Karpas-422 (cell line): ENCODE measurements around the gene ZNF384. TPM values are rescaled to one million over a fixed set of nuclear protein-coding genes. Genes with fewer than 3 reads are reported as not detected.
A peak's percentile ranks its signal among the peaks of the same experiment; 100 is the strongest.

Source experiments
- DNase-seq: peaks from one replicate; pipeline ENCODE4 v3.0.0-alpha.2; 2015
- H2AFZ ChIP-seq: fragments of 200-600 bp; sonication (generic); 2 replicates; pipeline ENCODE4 v1.6.1; 2014; ENCODE audit warnings: antibody characterized with exemption, low read length, mixed read lengths
- H3K27ac ChIP-seq: fragments of 200-600 bp; sonication (generic); 2 replicates; pipeline ENCODE4 v1.5.1; 2014; ENCODE audit warnings: mild to moderate bottlenecking, low read length, moderate library complexity
- H3K27me3 ChIP-seq: fragments of 200-600 bp; sonication (generic); 2 replicates; pipeline ENCODE4 v1.6.1; 2014; ENCODE audit warnings: low read length, mixed read lengths
- H3K36me3 ChIP-seq: fragments of 200-600 bp; sonication (generic); 2 replicates; pipeline ENCODE4 v1.6.1; 2014; ENCODE audit warnings: low read length, mixed read lengths; ENCODE audit not compliant: insufficient read depth
- H3K4me1 ChIP-seq: fragments of 200-600 bp; sonication (generic); 2 replicates; pipeline ENCODE4 v1.6.1; 2014; ENCODE audit warnings: mild to moderate bottlenecking, low read length, mixed read lengths
- H3K4me2 ChIP-seq: fragments of 200-600 bp; sonication (generic); 2 replicates; pipeline ENCODE4 v1.6.1; 2014; ENCODE audit warnings: low read length, low read depth, mild to moderate bottlenecking; ENCODE audit not compliant: poor library complexity, severe bottlenecking
- H3K4me3 ChIP-seq: fragments of 200-600 bp; sonication (generic); 2 replicates; pipeline ENCODE4 v1.5.1; 2014; ENCODE audit warnings: mild to moderate bottlenecking, antibody characterized with exemption, low read length, mixed read lengths
- H3K79me2 ChIP-seq: fragments of 200-600 bp; sonication (generic); 2 replicates; pipeline ENCODE4 v1.6.1; 2014; ENCODE audit warnings: mild to moderate bottlenecking, low read length, mixed read lengths
- H3K9ac ChIP-seq: fragments of 200-600 bp; sonication (generic); 2 replicates; pipeline ENCODE4 v1.6.0; 2014; ENCODE audit warnings: low read length
- H3K9me2 ChIP-seq: fragments of 200-600 bp; sonication (generic), shearing (Covaris generic); replicated peaks from 2 replicates; pipeline ENCODE4 v1.6.0; 2014; ENCODE audit warnings: mild to moderate bottlenecking, low read length, moderate library complexity; ENCODE audit not compliant: insufficient read depth
- H3K9me3 ChIP-seq: fragments of 300-700, 200-600 bp; sonication (generic); 2 replicates; pipeline ENCODE4 v1.6.1; 2014; ENCODE audit warnings: low read length, mixed read lengths
- H4K20me1 ChIP-seq: fragments of 200-600 bp; sonication (generic); 2 replicates; pipeline ENCODE4 v1.6.1; 2014; ENCODE audit warnings: mild to moderate bottlenecking, antibody characterized with exemption, low read length, low read depth; ENCODE audit not compliant: insufficient read depth
- total RNA-seq: library from RNA; depleted of rRNA; stranded (reverse); fragments of >200 nt; shearing (Covaris generic); gene quantifications from 2 replicates; pipeline ENCODE4 v1.2.3, GENCODE V29; 2014; ENCODE audit warnings: low replicate concordance

The ZNF384 gene
- total RNA-seq, 1 experiment from 2014 or later: 35.5 TPM

- Histone ChIP-seq H3K4me3 (no peak overlapping the region), H2AFZ (no peak overlapping the region), H3K4me1 (peaks cover 25% of the 10 kb centered on the region), H3K27me3 (no peaks in the 10 kb centered on the region), H3K27ac (no peak overlapping the region), H3K9me2 (no peaks in the 10 kb centered on the region), H3K9ac (no peak overlapping the region), H3K9me3 (no peaks in the 10 kb centered on the region), H3K36me3 (no peaks in the 10 kb centered on the region), H4K20me1 (no peaks in the 10 kb centered on the region), H3K79me2 (no peaks in the 10 kb centered on the region), H3K4me2 (no peak overlapping the region)
- peak; percentile 28 for DNase-seq
Observed at GRCh38 chr12:6701078-6701768, 12.0 kb upstream of the ZNF384 start.

- Histone ChIP-seq H3K4me2 (no peak within 1 kb of the TSS), H3K9me2 (no peaks in the 10 kb centered on the region), H3K4me3 (no peak within 1 kb of the TSS), H3K36me3 (no peaks in the 10 kb centered on the region), H3K27ac (no peak within 1 kb of the TSS), H3K9ac (no peak within 1 kb of the TSS), H3K79me2 (no peaks in the 10 kb centered on the region), H2AFZ (no peak within 1 kb of the TSS), H3K4me1 (peaks cover 30% of the 10 kb centered on the region), H4K20me1 (no peaks in the 10 kb centered on the region), H3K27me3 (no peaks in the 10 kb centered on the region), H3K9me3 (no peaks in the 10 kb centered on the region)
- peak; percentile 41 for DNase-seq
Observed at GRCh38 chr12:6700646-6701051, 11.5 kb upstream of the ZNF384 start, which contains the start of gene PIANP. PIANP (minus strand) TSS chr12:6700815; CDS start chr12:6698061, 2,754 bp downstream.

GRCh38 chr12:6699989-6700645 is 10.9 kb upstream of the ZNF384 start:
- Histone ChIP-seq H3K4me3 (no peak overlapping the region), H3K4me1 (peaks cover 36% of the 10 kb centered on the region), H3K27ac (no peak overlapping the region), H3K9ac (no peak overlapping the region), H3K4me2 (no peak overlapping the region), H2AFZ (no peak overlapping the region), H3K9me3 (no peaks in the 10 kb centered on the region), H3K27me3 (no peaks in the 10 kb centered on the region), H3K36me3 (no peaks in the 10 kb centered on the region), H4K20me1 (no peaks in the 10 kb centered on the region), H3K79me2 (no peaks in the 10 kb centered on the region), H3K9me2 (no peaks in the 10 kb centered on the region)
- peak; percentile 12 for DNase-seq

- peak; percentile 36 for DNase-seq
- Histone ChIP-seq H2AFZ (no peak overlapping the region), H3K27ac (no peak overlapping the region), H3K79me2 (no peaks in the 10 kb centered on the region), H3K9me2 (no peaks in the 10 kb centered on the region), H4K20me1 (no peaks in the 10 kb centered on the region), H3K36me3 (no peaks in the 10 kb centered on the region), H3K9me3 (no peaks in the 10 kb centered on the region), H3K4me2 (no peak overlapping the region), H3K9ac (no peak overlapping the region), H3K4me1 (peaks cover 43% of the 10 kb centered on the region), H3K27me3 (no peaks in the 10 kb centered on the region), H3K4me3 (no peak overlapping the region)
Observed at GRCh38 chr12:6699259-6699988, 10.2 kb upstream of the ZNF384 start.

- Histone ChIP-seq H3K27ac (no peak overlapping the region), H4K20me1 (no peaks in the 10 kb centered on the region), H3K9me3 (no peaks in the 10 kb centered on the region), H3K79me2 (no peaks in the 10 kb centered on the region), H3K36me3 (no peaks in the 10 kb centered on the region), H3K9ac (peak overlapping the region; percentile 28; the same call in 1 of the 2 replicates), H3K4me2 (no peak overlapping the region), H3K4me1 (peaks cover 42% of the 10 kb centered on the region), H3K9me2 (no peaks in the 10 kb centered on the region), H3K4me3 (no peak overlapping the region), H3K27me3 (no peaks in the 10 kb centered on the region), H2AFZ (peak overlapping the region; percentile 2; the same call in 1 of the 2 replicates)
- DNase-seq: peak; percentile 49
Observed at GRCh38 chr12:6698352-6699046, 9.3 kb upstream of the ZNF384 start.

GRCh38 chr12:6697584-6698351 is 8.6 kb upstream of the ZNF384 start:
- Histone ChIP-seq H3K4me2 (peak overlapping the region; percentile 52), H3K36me3 (no peaks in the 10 kb centered on the region), H3K9me2 (no peaks in the 10 kb centered on the region), H3K27ac (no peak overlapping the region; the same call in 1 of the 2 replicates), H3K4me3 (no peak overlapping the region), H2AFZ (peak overlapping the region; percentile 2; the same call in 1 of the 2 replicates), H4K20me1 (no peaks in the 10 kb centered on the region), H3K79me2 (no peaks in the 10 kb centered on the region), H3K27me3 (no peaks in the 10 kb centered on the region), H3K4me1 (peaks cover 42% of the 10 kb centered on the region), H3K9ac (peak overlapping the region; percentile 48; the same call in 1 of the 2 replicates), H3K9me3 (no peaks in the 10 kb centered on the region)
- DNase-seq: peak; percentile 73

- H3K79me2 ChIP-seq: no peaks in the 10 kb centered on the region
- no peaks in the 10 kb centered on the region for H4K20me1 ChIP-seq
- H3K36me3 ChIP-seq: no peaks in the 10 kb centered on the region
- peak overlapping the region; percentile 48 for H3K9ac ChIP-seq
- H3K9me2 ChIP-seq: no peaks in the 10 kb centered on the region
- no peak overlapping the region for H2AFZ ChIP-seq
- peak overlapping the region; percentile 26; the same call in 1 of the 2 replicates for H3K4me3 ChIP-seq
- no peaks in the 10 kb centered on the region for H3K9me3 ChIP-seq
- peak; percentile 90 for DNase-seq
- peak overlapping the region; percentile 78 for H3K27ac ChIP-seq
- H3K4me2 ChIP-seq: peak overlapping the region; percentile 52
- no peaks in the 10 kb centered on the region for H3K27me3 ChIP-seq
- H3K4me1 ChIP-seq: peaks cover 45% of the 10 kb centered on the region
Observed at GRCh38 chr12:6696690-6697583, 7.8 kb upstream of the ZNF384 start.
